Head of caudate nucleus (tissue), 42 donors: ENCODE data around the gene CCNK.

ENCODE experiments used
- DNase-seq, 42 donors: peaks; one replicate each; pipeline versions ENCODE4 v3.0.0 to v3.0.0-alpha.2; 2020 to 2021; ENCODE audit warnings: mixed read lengths in 7 of 42
- intact Hi-C: fragments of 100-400 bp; cut with DNase I; formaldehyde crosslinking; loops from one replicate; pipeline ENCODE4 v1.15.0; 2022

CCNK gene

GRCh38 chr14:99543370-99543769 lies 62.2 kb downstream of the CCNK start:
- intact Hi-C loops, result no loop called here
- DNase-seq, result no peak

- DNase-seq, result no peak
- intact Hi-C loops, result no loop called here
Observed at GRCh38 chr14:99543985-99544384, 62.8 kb downstream of the CCNK start.

- no peak for DNase-seq
- intact Hi-C loops, result no loop called here
Observed at GRCh38 chr14:99544991-99545390, 63.8 kb downstream of the CCNK start.

- no peak for DNase-seq
- intact Hi-C loops, result no loop called here
Observed at GRCh38 chr14:99545586-99545985, 64.4 kb downstream of the CCNK start.

- intact Hi-C loops, result no loop called here
- DNase-seq, result peak in 6 of 42 donors; percentile 28 to 64 (median 51)
Observed at GRCh38 chr14:99546234-99546879, 65.1 kb downstream of the CCNK start.

- peak in 1 of 42 donors; percentile 37 for DNase-seq
- intact Hi-C loops, result no loop called here
Observed at GRCh38 chr14:99548255-99548654, 67.0 kb downstream of the CCNK start.

GRCh38 chr14:99548871-99549515 lies 67.8 kb downstream of the CCNK start:
- peak in 39 of 42 donors; percentile 36 to 92 (median 69) for DNase-seq

GRCh38 chr14:99549684-99550083 lies 68.5 kb downstream of the CCNK start:
- intact Hi-C loops, result no loop called here
- DNase-seq, result peak in 8 of 42 donors; percentile 16 to 68 (median 36)

More at GRCh38 chr14:99548871-99549515, 67.8 kb downstream of the CCNK start:
- intact Hi-C loops, result no loop called here

GRCh38 chr14:99550387-99550992 lies 69.3 kb downstream of the CCNK start:
- intact Hi-C loops, result no loop called here
- DNase-seq, result no peak

GRCh38 chr14:99551034-99551922 lies 70.1 kb downstream of the CCNK start:
- no peak for DNase-seq
- intact Hi-C loops, result no loop called here

GRCh38 chr14:99552021-99552553 lies 70.9 kb downstream of the CCNK start:
- intact Hi-C loops, result no loop called here
- no peak for DNase-seq

GRCh38 chr14:99552572-99553216 lies 71.5 kb downstream of the CCNK start:
- no peak for DNase-seq
- intact Hi-C loops, result no loop called here

- intact Hi-C loops, result no loop called here
- DNase-seq, result peak in 21 of 42 donors; percentile 14 to 76 (median 54)
Observed at GRCh38 chr14:99554184-99554583, 73.0 kb downstream of the CCNK start.

GRCh38 chr14:99554757-99555531 lies 73.7 kb downstream of the CCNK start:
- intact Hi-C loops, result no loop called here
- DNase-seq, result no peak

GRCh38 chr14:99556134-99556791 lies 75.1 kb downstream of the CCNK start:
- intact Hi-C loops, result no loop called here
- no peak for DNase-seq

- no peak for DNase-seq
- intact Hi-C loops, result no loop called here
Observed at GRCh38 chr14:99559286-99559990, 78.2 kb downstream of the CCNK start.

GRCh38 chr14:99560403-99560802 lies 79.2 kb downstream of the CCNK start:
- intact Hi-C loops, result loop anchor here (5.0 kb wide), 1 partner anchor 42 kb away; the partner anchor contains the start of gene CCDC85C
- no peak for DNase-seq
